SK-N-SH treated with all-trans-retinoic acid at 6 μM for 48 hours (cell line): ENCODE measurements around the gene UGT1A3.

Experiments used
- CREB5 ChIP-seq: fragments of 250-450 bp; sonication (Bioruptor Pico); IDR thresholded peaks from 2 replicates; pipeline ENCODE4 v1.5.1; 2020; ENCODE audit warnings: low read depth, mild to moderate bottlenecking, moderate library complexity
- CSRNP3 ChIP-seq: fragments of 250-450 bp; sonication (Bioruptor Pico); IDR thresholded peaks from 2 replicates; pipeline ENCODE4 v1.5.1; 2021; ENCODE audit warnings: mild to moderate bottlenecking, moderate library complexity
- GLIS3 ChIP-seq: fragments of 250-450 bp; sonication (Bioruptor Pico); IDR thresholded peaks from 2 replicates; pipeline ENCODE4 v1.5.0; 2020; ENCODE audit warnings: mild to moderate bottlenecking, moderate library complexity
- ISL1 ChIP-seq: fragments of 250-450 bp; sonication (Bioruptor Pico); IDR thresholded peaks from 2 replicates; pipeline ENCODE4 v2.1.2; 2022; ENCODE audit warnings: mild to moderate bottlenecking, moderate library complexity
- PATZ1 ChIP-seq: fragments of 250-450 bp; sonication (Bioruptor Pico); IDR thresholded peaks from 2 replicates; pipeline ENCODE4 v1.8.0; 2020; ENCODE audit warnings: mild to moderate bottlenecking, moderate library complexity, borderline replicate concordance
- PPARA ChIP-seq: fragments of 250-450 bp; sonication (Bioruptor Pico); IDR thresholded peaks from 2 replicates; pipeline ENCODE4 v1.5.0; 2020; ENCODE audit warnings: mild to moderate bottlenecking, borderline replicate concordance
- RARB ChIP-seq: fragments of 250-450 bp; sonication (Bioruptor Pico); IDR thresholded peaks from 2 replicates; pipeline ENCODE4 v1.8.0; 2021; ENCODE audit warnings: mild to moderate bottlenecking, moderate library complexity
- TCF4 ChIP-seq: fragments of 250-450 bp; sonication (Bioruptor Pico); IDR thresholded peaks from 2 replicates; pipeline ENCODE4 v1.8.0; 2021; ENCODE audit warnings: mild to moderate bottlenecking, moderate library complexity, borderline replicate concordance
- TOX ChIP-seq: fragments of 250-450 bp; sonication (Bioruptor Pico); IDR thresholded peaks from 2 replicates; pipeline ENCODE4 v1.8.0; 2021; ENCODE audit warnings: mild to moderate bottlenecking, moderate library complexity, borderline replicate concordance
- ZFP3 ChIP-seq: fragments of 250-450 bp; sonication (Bioruptor Pico); IDR thresholded peaks from 2 replicates; pipeline ENCODE4 v1.5.0; 2020; ENCODE audit warnings: mild to moderate bottlenecking, moderate library complexity
- ZFP30 ChIP-seq: fragments of 450-650 bp; formaldehyde crosslinking; IDR thresholded peaks from 2 replicates; pipeline ENCODE4 v1.5.0; 2022; ENCODE audit warnings: mild to moderate bottlenecking, moderate library complexity
- ZNF565 ChIP-seq: fragments of 450-650 bp; formaldehyde crosslinking; conservative IDR thresholded peaks from 2 replicates; pipeline ENCODE4 v1.5.0; 2020; ENCODE audit warnings: low read depth, mild to moderate bottlenecking, moderate library complexity
- ZNF70 ChIP-seq: fragments of 450-650 bp; formaldehyde crosslinking; IDR thresholded peaks from 2 replicates; pipeline ENCODE4 v1.5.0; 2020; ENCODE audit warnings: mild to moderate bottlenecking, moderate library complexity

- TF ChIP-seq ZNF70 (CRISPR knock-in tag) (no peak), CREB5 (CRISPR knock-in tag) (no peak), TOX (no peak), TCF4 (CRISPR knock-in tag) (no peak), PPARA (CRISPR knock-in tag) (no peak), ISL1 (no peak), ZNF565 (CRISPR knock-in tag) (no peak), ZFP30 (CRISPR knock-in tag) (no peak), PATZ1 (CRISPR knock-in tag) (no peak), RARB (CRISPR knock-in tag) (no peak), GLIS3 (CRISPR knock-in tag) (no peak), CSRNP3 (CRISPR knock-in tag) (no peak), ZFP3 (CRISPR knock-in tag) (no peak)
Measured at GRCh38 chr2:233789554-233789953, 60.7 kb downstream of the UGT1A3 start.
